Activated CD8-positive, alpha-beta memory T cell treated with anti-CD3 and anti-CD28 coated beads, Interleukin-2, amount 50 U/mL, for 24 hours (primary cell): ENCODE data around the gene UBAC2.

Experiments used
- DNase-seq: peaks from one replicate; pipeline ENCODE4 v3.0.0-alpha.2; 2020; ENCODE audit errors: extremely low read depth

The UBAC2 gene

GRCh38 chr13:99269627-99270241 lies 69.1 kb downstream of the UBAC2 start:
- no peak for DNase-seq

GRCh38 chr13:99270518-99270917 lies 69.9 kb downstream of the UBAC2 start:
- DNase-seq: no peak

GRCh38 chr13:99271249-99271648 lies 70.6 kb downstream of the UBAC2 start:
- DNase-seq: no peak

- DNase-seq: no peak
These were observed 71.8 kb downstream of the UBAC2 start for GRCh38 chr13:99272481-99272880.

GRCh38 chr13:99273128-99273527 lies 72.5 kb downstream of the UBAC2 start:
- no peak for DNase-seq

GRCh38 chr13:99275093-99275469 lies 74.4 kb downstream of the UBAC2 start:
- DNase-seq: no peak

- no peak for DNase-seq
These were observed 76.1 kb downstream of the UBAC2 start for GRCh38 chr13:99276706-99277105.

GRCh38 chr13:99277629-99278028 lies 77.0 kb downstream of the UBAC2 start:
- no peak for DNase-seq

GRCh38 chr13:99278200-99278599 lies 77.5 kb downstream of the UBAC2 start:
- DNase-seq: no peak

GRCh38 chr13:99278843-99279242 lies 78.2 kb downstream of the UBAC2 start:
- DNase-seq: no peak

GRCh38 chr13:99279637-99280036 lies 79.0 kb downstream of the UBAC2 start:
- no peak for DNase-seq

GRCh38 chr13:99280166-99280565 lies 79.5 kb downstream of the UBAC2 start:
- no peak for DNase-seq

GRCh38 chr13:99281811-99282263 lies 81.2 kb downstream of the UBAC2 start:
- DNase-seq: no peak

GRCh38 chr13:99282264-99283231 lies 81.9 kb downstream of the UBAC2 start:
- DNase-seq: no peak

- DNase-seq: no peak
These were observed 85.0 kb downstream of the UBAC2 start for GRCh38 chr13:99285432-99286182.

GRCh38 chr13:99287551-99287950 lies 86.9 kb downstream of the UBAC2 start:
- no peak for DNase-seq

- no peak for DNase-seq
These were observed 87.4 kb downstream of the UBAC2 start for GRCh38 chr13:99288089-99288488.

- no peak for DNase-seq
These were observed 88.6 kb downstream of the UBAC2 start for GRCh38 chr13:99289271-99289670.

- no peak for DNase-seq
These were observed 89.2 kb downstream of the UBAC2 start for GRCh38 chr13:99289674-99290337.

GRCh38 chr13:99290894-99291293 lies 90.2 kb downstream of the UBAC2 start:
- DNase-seq: no peak

- DNase-seq: no peak
These were observed 92.5 kb downstream of the UBAC2 start for GRCh38 chr13:99293178-99293577.

GRCh38 chr13:99294198-99294597 lies 93.5 kb downstream of the UBAC2 start:
- DNase-seq: no peak
